Neural cell (in vitro differentiated cells): ENCODE measurements around the gene PKN1.

ENCODE experiments used
- POLR2AphosphoS5 ChIP-seq: IDR thresholded peaks from 2 replicates; pipeline ENCODE4 v1.6.1; 2012
- SMC3 ChIP-seq: fragments of 450-650 bp; conservative IDR thresholded peaks from 2 replicates; pipeline ENCODE4 v1.6.1; 2014; ENCODE audit warnings: antibody characterized with exemption, mild to moderate bottlenecking, moderate library complexity; ENCODE audit not compliant: poor library complexity

- no peak for TF ChIP-seq SMC3
- no peak for TF ChIP-seq POLR2AphosphoS5
These were observed 25.3 kb upstream of the PKN1 start for GRCh38 chr19:14407605-14408484.
